ENCODE measurements around the gene PLXND1.

- no peak for TF ChIP-seq CTCF (IDR thresholded peaks at IDR 0.05)
- TF ChIP-seq POLR2A (IDR thresholded peaks at IDR 0.05), result no peak
Observed at GRCh38 chr3:129635656-129636055, 29.2 kb upstream of the PLXND1 start.
